Omental fat pad (tissue), 4 donors: Measurements from ENCODE around the gene PFKFB3. TPM values are rescaled to one million over a fixed set of nuclear protein-coding genes. Genes with fewer than 3 reads are reported as not detected.
"Not testable (repeated sequence)": the region's sequence is repeated elsewhere in the genome, so short reads cannot be mapped to it uniquely, and the experiment has no call there.

Source experiments
- ATAC-seq: fragments of 150-250 bp; one replicate; pipeline ENCODE4 v1.9.1; 2016; ENCODE audit warnings: mild to moderate bottlenecking, moderate library complexity; ENCODE audit not compliant: low FRiP score
- DNase-seq: peaks from one replicate; pipeline ENCODE4 v3.0.0-alpha.2; 2019; ENCODE audit warnings: low spot score
- total RNA-seq, 4 donors: library from RNA; depleted of rRNA; stranded (reverse); fragments of >200 nt; gene quantifications; one replicate each; pipeline ENCODE4 v1.1.0, GENCODE V29; 2016
- TF ChIP-seq, protein P1 (sequence below), 3 donors: fragments of 450-650 bp; IDR thresholded peaks; one replicate each; pipeline ENCODE4 v1.5.1; 2016 to 2017; ENCODE audit warnings: antibody characterized with exemption in 3 of 3, mild to moderate bottlenecking in 3 of 3, moderate library complexity in 2 of 3

Gene PFKFB3
- total RNA-seq, 4 donors from 2014 or later: 213 to 1,086 (median 354) TPM

DNA sequence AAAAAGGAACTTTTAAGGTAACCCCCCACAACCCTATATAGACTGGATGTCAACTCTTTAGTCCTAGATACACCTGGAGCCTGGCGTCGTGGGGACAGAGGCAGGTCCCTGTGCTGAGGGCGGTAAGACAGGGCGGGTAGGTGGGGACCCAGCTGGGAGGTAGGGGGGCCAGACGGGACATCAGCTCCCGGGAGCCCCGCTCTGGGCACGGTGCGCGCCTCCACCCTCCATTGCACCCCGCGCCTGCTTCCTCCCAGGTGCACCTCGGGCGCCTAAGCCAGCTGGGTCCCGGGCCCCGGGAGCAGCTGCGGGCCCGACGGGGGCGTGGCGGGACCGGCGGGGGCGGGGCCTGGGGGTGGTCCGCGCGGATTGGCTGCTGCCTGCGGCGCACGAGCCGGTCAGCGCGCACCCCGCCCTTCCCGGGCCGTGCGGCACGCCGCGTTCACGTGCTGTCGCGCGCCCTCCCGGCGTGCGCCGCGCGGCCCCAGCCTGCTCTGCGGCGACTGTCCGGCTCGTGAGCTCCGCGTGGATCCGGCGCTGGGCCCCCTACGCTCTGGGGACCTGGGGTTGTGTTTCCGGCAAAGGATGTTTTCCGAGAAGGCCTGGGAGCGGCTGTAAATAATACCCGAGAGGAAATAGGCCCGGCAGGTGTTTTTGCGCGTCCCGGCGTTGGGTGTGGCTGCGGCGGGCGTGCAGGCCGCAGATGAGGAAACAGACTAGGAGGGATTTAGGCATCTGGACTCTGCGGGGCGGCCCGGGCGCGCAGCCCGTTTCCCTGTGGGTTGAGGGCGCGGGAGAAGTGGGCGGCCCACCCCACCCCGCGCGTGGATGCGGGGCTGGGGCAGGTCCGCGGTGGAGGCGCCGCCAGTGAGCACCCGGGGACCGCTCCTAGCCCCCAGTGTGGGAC lies 39.1 kb upstream of the PFKFB3 start:
- ATAC-seq: peak; percentile 99
- TF ChIP-seq, protein P1, sequence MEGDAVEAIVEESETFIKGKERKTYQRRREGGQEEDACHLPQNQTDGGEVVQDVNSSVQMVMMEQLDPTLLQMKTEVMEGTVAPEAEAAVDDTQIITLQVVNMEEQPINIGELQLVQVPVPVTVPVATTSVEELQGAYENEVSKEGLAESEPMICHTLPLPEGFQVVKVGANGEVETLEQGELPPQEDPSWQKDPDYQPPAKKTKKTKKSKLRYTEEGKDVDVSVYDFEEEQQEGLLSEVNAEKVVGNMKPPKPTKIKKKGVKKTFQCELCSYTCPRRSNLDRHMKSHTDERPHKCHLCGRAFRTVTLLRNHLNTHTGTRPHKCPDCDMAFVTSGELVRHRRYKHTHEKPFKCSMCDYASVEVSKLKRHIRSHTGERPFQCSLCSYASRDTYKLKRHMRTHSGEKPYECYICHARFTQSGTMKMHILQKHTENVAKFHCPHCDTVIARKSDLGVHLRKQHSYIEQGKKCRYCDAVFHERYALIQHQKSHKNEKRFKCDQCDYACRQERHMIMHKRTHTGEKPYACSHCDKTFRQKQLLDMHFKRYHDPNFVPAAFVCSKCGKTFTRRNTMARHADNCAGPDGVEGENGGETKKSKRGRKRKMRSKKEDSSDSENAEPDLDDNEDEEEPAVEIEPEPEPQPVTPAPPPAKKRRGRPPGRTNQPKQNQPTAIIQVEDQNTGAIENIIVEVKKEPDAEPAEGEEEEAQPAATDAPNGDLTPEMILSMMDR (IDR thresholded peaks at IDR 0.05): no peak
- peak; percentile 64 for DNase-seq

DNA sequence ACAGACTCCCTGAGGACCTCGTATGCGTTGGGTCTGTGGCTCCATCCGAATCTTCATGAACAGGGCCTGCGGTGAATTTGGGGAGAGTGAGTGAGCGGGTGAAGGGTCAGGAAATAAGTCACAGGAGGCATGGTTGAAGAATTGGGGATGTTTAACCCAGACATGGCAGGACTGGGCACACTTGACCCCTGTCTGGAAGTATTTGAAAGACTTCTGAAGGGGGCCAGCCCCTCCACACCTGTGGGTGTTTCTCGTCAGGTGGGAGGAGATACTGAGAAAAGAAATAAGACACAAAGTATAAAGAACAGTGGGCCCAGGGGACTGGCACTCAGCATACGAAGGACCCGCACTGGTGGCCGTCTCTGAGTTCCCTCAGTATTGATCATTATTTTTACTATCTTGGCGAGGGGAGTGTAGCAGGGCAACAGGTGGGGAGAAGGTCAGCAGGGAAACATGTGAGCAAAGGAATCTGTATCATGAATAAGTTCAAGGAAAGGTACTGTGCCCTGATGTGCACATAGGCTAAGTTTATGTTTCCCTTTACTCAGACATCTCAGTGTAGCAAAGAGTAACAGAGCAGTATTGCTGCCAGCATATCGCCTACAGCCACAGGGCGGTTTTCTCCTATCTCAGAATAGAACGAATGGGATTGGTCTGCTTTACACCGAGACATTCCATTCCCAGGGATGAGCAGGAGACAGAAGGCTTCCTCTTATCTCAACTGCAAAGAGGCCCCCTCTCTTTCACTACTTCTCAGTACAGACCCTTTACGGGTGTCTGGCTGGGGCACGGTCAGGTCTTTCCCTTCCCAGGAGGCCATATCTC lies 38.2 kb upstream of the PFKFB3 start:
- ATAC-seq (peak; percentile 2), DNase-seq (no peak)
- TF ChIP-seq, protein P1 (IDR thresholded peaks at IDR 0.05): no peak

GRCh38 chr10:6165221-6165725 lies 37.5 kb upstream of the PFKFB3 start:
- no peak for ATAC-seq
- TF ChIP-seq, protein P1 (IDR thresholded peaks at IDR 0.05): no peak
- DNase-seq: no peak

- ATAC-seq, DNase-seq: not testable (repeated sequence)
Measured at GRCh38 chr10:6165933-6166332, 36.8 kb upstream of the PFKFB3 start.

DNA sequence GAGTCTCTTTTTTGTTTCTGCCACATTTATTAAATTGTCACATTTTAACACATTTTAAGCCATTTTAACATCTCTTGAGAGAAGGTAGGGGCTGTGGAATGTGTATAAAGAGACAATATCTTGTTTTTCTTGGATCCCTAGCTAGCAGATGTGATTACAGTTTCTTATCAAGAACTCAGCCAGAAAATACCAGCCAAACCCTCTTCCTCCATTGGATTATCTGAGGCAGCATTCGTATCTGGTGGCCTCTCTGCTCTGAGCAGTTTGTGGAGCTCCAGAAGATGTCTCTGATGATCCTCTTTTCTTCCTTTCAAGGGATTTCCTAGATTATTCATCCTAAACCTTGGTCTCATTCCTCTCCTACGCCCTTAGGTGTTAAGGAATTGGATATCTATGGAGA lies 35.3 kb upstream of the PFKFB3 start:
- no peak for ATAC-seq
- no peak for DNase-seq
- TF ChIP-seq, protein P1 (IDR thresholded peaks at IDR 0.05): no peak

DNA sequence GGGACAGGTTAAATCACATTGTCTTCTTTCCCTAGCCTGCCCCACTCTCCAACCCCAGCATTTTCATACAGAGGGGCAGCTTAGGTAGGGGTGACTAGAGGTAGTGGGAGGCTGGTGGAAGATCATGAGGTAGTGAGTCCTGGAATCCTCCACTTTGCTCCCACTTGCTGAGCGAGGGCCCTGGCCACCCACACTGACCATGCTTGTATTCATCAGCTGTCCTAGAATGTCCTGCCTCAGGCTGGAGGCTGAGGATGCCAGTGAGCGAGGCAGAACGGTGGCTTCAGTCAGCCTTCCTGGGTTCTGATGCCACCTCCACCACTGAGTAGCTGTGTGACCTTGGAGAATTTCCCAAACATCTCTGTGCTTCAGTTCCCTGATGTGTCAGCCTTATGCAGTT lies 34.6 kb upstream of the PFKFB3 start:
- TF ChIP-seq, protein P1 (IDR thresholded peaks at IDR 0.05): no peak
- no peak for ATAC-seq
- no peak for DNase-seq

GRCh38 chr10:6170638-6171037 lies 32.1 kb upstream of the PFKFB3 start:
- DNase-seq (no peak), ATAC-seq (no peak)
- TF ChIP-seq, protein P1 (IDR thresholded peaks at IDR 0.05): no peak
